ENCODE results near the gene CCT4.
"Not testable (repeated sequence)": the region's sequence is repeated elsewhere in the genome, so short reads cannot be mapped to it uniquely, and the experiment has no call there.

CCT4 gene

DNA sequence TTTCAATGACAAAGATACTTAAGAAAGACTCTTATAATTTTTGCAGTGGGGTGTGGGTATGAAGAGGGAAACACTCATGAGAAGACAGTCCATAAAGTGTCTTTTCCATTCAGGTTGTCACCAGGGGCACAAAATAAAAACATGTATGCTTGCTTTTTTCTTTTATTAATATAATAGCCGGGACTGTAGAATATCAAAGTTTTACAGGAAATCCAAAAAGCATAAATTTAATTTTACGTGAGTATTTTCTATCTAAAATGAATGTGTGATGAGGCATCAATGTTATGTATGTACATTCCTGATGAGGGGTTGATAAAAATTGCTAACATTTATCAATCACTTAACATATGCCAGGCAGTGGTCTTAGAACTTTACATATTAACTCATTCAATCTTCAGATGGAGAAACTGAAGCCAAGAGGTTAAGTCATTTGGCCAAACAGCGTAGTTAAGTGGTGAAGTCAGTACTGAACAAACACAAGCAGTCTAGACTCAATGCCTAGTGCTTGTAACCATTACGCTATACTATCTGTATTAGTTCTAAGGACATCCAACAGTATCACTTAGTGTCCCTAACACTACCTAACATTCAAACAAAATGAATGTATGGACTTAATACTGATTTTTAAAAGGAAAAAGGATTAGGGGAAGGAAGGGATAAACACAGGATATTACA is 10.7 kb downstream of the CCT4 start:
- no peak for DNase-seq

GRCh38 chr2:61876400-61876799 is 12.1 kb downstream of the CCT4 start:
- no peak for DNase-seq

- DNase-seq = not testable (repeated sequence)
Measured at GRCh38 chr2:61866482-61867089, 21.9 kb downstream of the CCT4 start.

DNA sequence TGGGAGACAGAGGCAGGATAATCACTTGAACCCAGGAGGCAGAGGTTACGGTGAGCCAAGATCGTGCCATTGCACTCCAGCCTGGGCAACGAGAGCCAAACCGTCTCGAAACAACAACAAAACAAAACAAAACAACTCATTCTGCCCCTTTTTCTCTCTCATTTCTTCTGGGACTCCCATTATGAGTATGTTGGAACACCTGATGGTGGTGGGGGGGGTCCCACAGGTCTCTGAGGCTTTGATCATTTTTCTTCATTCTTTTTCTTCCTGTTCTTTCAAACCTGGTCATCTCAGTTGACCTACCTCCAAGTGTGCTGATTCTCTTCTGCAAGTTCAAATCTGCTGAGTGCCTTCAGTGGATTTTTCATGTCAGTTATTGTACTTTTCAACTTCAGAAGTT is 26.4 kb downstream of the CCT4 start:
- DNase-seq = no peak

GRCh38 chr2:61857224-61857623 is 31.2 kb downstream of the CCT4 start:
- DNase-seq = no peak

- no peak for DNase-seq
Measured at GRCh38 chr2:61855318-61855613, 33.2 kb downstream of the CCT4 start.

- peak; percentile 97 for DNase-seq
Measured at GRCh38 chr2:61854564-61855317, 33.7 kb downstream of the CCT4 start.

DNA sequence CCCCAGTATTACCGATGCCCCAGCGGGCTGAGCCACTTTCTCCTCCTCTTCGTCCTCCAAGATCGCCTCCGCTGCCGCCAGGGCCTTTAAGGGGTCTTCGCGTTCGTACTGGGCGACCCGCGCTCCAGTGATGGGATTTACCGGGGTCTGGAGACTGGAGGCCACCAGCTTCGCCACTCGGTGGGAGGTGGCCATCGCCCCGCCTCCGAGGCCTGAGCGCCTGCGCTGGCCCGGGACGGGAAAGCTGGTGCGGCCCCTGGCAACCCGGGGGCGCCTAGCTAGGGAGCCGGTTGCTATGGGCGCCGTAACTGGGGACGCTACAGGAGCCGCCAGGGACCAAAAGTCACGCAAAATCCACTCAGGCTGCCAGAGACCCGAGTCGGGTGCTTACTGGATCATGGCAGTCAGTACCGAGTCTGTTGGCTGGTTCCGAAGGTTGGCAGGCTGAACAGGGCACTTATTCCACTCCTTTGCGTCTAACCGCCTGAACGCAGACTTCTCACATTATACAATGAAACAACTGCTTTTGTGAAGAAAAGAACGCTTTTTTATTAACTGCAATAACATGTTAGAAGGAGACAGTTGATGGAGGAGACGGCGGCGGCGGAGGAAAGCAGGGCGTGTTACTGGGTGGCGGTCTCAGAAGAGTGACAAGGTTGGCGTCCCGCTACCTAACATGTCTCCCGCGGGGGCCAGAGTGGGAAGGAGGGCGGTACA is 34.5 kb downstream of the CCT4 start, which contains the start of gene FAM161A:
Gene FAM161A, minus strand, starts transcription at position 214 of the 717 bp plus-strand sequence. Its CDS starts 19 bp downstream, at position 195.
- peak; percentile 73 for DNase-seq

DNA sequence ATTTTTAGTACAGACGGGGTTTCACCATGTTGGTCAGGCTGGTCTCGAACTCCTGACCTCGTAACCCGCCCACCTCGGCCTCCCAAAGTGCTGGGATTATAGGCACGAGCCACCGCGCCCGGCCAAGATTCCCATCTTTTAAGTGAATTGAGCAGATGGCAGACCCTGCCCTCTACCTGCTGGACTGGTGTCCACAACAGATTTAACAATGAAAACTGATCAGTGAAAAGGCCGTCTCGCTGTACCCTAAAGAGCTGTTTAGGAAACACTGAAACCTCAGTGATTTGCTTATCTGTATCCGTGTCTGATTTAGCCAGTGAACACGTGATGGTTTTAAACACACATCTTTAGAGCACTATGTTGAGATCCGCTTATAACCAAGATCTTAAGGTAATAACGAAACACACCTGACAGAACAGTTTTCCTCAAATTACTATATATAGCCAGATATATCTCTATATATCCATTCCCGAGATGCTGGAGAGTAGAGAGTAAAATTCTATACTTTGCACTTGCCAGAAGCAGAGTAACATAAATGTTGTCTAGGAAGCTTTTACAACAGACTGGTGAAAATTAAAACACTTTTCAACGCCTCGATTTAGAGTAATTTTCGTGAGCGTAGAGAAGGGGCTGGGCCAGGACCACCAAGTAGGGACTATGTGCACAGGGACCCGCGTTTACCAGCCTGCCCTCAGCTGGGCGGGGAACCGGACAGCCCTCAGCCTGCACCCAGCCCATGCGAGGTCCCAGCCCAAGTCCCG is 35.2 kb downstream of the CCT4 start:
- no peak for DNase-seq

- DNase-seq = not testable (repeated sequence)
Measured at GRCh38 chr2:61851270-61851669, 37.2 kb downstream of the CCT4 start.

GRCh38 chr2:61845320-61845719 is 43.1 kb downstream of the CCT4 start:
- DNase-seq = no peak

DNA sequence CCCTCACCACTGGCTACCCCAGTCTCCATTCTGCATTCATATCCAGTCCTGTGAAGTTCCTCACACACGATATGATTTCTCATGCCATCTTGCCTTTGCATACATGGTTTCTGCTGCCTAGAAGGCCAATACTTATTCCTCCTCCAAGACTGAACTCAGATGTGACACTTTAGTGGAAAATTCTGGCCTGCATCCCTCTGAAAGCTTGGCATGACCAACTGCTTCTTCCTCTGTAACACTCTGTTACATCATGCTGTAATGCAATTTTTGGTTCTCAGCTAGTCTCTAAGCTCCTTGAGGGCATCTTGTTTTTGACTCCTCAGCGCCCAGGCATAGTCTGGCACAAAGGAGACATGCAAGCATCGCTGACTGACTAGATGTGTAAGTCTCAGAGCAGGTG is 47.2 kb downstream of the CCT4 start:
- DNase-seq = no peak

- no peak for DNase-seq
Measured at GRCh38 chr2:61834893-61835292, 53.6 kb downstream of the CCT4 start.

GRCh38 chr2:61833971-61834370 is 54.5 kb downstream of the CCT4 start:
- DNase-seq = no peak

GRCh38 chr2:61832183-61832841 is 56.1 kb downstream of the CCT4 start:
- DNase-seq = no peak

DNA sequence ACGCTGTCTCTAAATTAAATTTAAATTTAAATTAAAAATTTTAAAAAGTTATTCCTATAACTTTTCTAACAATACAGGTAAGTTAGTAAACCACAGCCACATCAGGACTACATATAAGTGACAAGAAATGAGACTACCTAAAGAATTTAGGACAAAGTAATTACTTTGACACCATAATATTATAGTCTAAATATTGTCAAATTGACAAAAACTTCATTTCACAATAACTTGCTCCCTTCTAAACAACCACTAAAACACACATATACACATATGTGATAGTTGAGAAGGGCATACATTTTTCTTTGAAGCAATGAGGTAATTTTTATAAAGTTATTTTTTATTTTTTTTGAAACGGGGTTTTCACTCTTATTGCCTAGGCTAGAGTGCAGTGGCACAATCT is 66.2 kb downstream of the CCT4 start:
- no peak for DNase-seq

Data from DMS153 (cell line).